ENCODE measurements around the gene ABCA7. TPM values are rescaled to one million over a fixed set of nuclear protein-coding genes. Genes with fewer than 3 reads are reported as not detected.

The ABCA7 gene
- total RNA-seq, 4 donors from 2014 or later = 15.5 to 58.7 (median 29.8) TPM

DNA sequence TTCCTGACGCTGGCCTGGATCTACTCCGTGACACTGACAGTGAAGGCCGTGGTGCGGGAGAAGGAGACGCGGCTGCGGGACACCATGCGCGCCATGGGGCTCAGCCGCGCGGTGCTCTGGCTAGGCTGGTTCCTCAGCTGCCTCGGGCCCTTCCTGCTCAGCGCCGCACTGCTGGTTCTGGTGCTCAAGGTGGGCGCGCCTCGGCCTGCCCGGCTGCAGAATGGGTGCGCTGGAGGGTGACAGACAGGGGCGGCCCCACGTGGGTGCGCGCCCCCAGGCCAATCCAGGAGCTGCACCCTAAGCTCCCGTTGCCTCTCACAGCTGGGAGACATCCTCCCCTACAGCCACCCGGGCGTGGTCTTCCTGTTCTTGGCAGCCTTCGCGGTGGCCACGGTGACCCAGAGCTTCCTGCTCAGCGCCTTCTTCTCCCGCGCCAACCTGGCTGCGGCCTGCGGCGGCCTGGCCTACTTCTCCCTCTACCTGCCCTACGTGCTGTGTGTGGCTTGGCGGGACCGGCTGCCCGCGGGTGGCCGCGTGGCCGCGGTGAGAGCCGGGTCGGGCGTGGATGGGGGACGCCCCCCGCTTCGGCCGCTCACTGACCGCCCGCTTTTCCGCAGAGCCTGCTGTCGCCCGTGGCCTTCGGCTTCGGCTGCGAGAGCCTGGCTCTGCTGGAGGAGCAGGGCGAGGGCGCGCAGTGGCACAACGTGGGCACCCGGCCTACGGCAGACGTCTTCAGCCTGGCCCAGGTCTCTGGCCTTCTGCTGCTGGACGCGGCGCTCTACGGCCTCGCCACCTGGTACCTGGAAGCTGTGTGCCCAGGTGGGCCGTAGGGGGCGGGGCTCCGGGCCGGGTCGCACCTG lies 7.2 kb downstream of the ABCA7 start:
- intact Hi-C loops (cut with DNase I) = no loop called here

DNA sequence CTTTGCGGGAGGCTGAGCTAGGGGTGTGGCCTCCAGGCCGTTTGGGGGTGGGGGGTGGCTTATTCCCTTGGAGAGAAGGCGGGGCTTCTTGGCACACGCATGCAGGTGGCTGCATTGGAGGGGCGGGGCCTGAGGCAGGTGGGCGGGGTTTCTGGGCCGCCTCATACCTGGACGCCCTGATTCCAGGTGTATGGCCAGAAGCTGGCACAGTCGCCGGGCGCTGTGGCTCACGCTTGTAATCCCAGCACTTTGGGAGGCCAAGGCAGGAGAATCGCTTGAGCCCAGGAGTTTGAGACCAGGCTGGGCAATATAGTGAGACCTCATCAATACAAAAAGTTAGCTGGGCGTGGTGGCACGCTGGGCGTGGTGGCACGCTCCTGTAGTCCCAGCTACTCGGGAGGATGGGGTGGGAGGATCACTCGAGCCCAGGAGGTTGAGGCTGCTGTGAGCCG lies 7.8 kb downstream of the ABCA7 start:
- Histone ChIP-seq H3K36me3 (no peaks in the 10 kb centered on the region), H3K9me3 (no peaks in the 10 kb centered on the region), H3K4me3 (replicated peaks in 1 of 3) (no peak overlapping the region), H3K27me3 (no peaks in the 10 kb centered on the region), H3K27ac (no peak overlapping the region), H3K4me1 (peaks cover 0 to 5% of the 10 kb centered on the region in 2 donors)
- TF ChIP-seq, protein P1, sequence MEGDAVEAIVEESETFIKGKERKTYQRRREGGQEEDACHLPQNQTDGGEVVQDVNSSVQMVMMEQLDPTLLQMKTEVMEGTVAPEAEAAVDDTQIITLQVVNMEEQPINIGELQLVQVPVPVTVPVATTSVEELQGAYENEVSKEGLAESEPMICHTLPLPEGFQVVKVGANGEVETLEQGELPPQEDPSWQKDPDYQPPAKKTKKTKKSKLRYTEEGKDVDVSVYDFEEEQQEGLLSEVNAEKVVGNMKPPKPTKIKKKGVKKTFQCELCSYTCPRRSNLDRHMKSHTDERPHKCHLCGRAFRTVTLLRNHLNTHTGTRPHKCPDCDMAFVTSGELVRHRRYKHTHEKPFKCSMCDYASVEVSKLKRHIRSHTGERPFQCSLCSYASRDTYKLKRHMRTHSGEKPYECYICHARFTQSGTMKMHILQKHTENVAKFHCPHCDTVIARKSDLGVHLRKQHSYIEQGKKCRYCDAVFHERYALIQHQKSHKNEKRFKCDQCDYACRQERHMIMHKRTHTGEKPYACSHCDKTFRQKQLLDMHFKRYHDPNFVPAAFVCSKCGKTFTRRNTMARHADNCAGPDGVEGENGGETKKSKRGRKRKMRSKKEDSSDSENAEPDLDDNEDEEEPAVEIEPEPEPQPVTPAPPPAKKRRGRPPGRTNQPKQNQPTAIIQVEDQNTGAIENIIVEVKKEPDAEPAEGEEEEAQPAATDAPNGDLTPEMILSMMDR (IDR thresholded peaks at IDR 0.05) = no peak
- TF ChIP-seq POLR2A (IDR thresholded peaks at IDR 0.05) = no peak
- WGBS, 2 donors = 86% methylated on average over 17 to 19 of the region's 20 CpGs
- DNase-seq = no peak
- intact Hi-C loops (cut with DNase I) = no loop called here

More for the DNA sequence above, 7.2 kb downstream of the ABCA7 start:
- DNase-seq = no peak
- Histone ChIP-seq H3K36me3 (no peaks in the 10 kb centered on the region), H3K4me3 (replicated peaks in 1 of 3) (no peak overlapping the region), H3K27me3 (no peaks in the 10 kb centered on the region), H3K27ac (no peak overlapping the region), H3K9me3 (no peaks in the 10 kb centered on the region), H3K4me1 (peaks cover 0 to 9% of the 10 kb centered on the region in 2 donors)
- TF ChIP-seq POLR2A (IDR thresholded peaks at IDR 0.05) = no peak
- TF ChIP-seq, protein P1 (IDR thresholded peaks at IDR 0.05) = no peak
- 87 to 89% methylated on average over 3 to 55 of the region's 77 CpGs for WGBS, 2 donors

DNA sequence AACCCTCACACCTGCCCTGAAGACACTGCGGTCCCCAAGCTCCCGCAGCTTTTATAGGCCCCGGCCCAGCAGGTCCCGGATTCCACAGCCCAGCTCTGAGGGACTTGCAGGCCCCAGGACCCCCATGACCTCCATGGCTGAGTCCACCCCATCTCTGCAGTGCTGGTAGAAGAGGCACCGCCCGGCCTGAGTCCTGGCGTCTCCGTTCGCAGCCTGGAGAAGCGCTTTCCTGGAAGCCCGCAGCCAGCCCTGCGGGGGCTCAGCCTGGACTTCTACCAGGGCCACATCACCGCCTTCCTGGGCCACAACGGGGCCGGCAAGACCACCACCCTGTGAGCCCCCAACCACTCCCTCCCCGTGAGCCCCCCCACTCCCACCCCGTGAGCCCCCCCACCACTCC lies 9.2 kb downstream of the ABCA7 start:
- TF ChIP-seq, protein P1 (IDR thresholded peaks at IDR 0.05) = no peak
- TF ChIP-seq POLR2A (IDR thresholded peaks at IDR 0.05) = no peak
- no peak for DNase-seq
- no peak overlapping the region for H3K27ac ChIP-seq
- no peaks in the 10 kb centered on the region for H3K36me3 ChIP-seq
- 99 to 100% methylated on average over 9 to 14 of the region's 17 CpGs for WGBS, 2 donors
- H3K27me3 ChIP-seq = no peaks in the 10 kb centered on the region
- no peaks in the 10 kb centered on the region for H3K4me1 ChIP-seq
- no peak overlapping the region for H3K4me3 ChIP-seq (replicated peaks in 1 of 3)
- no peaks in the 10 kb centered on the region for H3K9me3 ChIP-seq
- intact Hi-C loops (cut with DNase I) = no loop called here

DNA sequence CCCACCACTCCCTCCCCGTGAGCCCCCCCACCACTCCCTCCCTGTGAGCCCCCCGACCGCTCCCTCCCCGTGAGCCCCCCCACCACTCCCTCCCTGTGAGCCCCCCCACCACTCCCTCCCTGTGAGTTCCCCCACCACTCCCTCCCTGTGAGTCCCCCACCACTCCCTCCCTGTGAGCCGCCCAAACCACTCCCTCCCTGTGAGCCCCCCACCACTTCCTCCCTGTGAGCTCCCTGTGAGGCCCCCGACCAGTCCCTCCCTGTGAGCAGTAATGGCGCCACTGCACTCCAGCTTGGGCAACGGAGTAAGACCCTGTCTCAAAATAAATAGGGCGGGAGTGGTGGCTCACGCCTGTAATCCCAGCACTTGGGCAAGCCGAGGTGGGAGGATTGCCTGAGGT lies 9.9 kb downstream of the ABCA7 start:
- Histone ChIP-seq H3K9me3 (no peaks in the 10 kb centered on the region), H3K4me3 (replicated peaks in 1 of 3) (no peak overlapping the region), H3K4me1 (no peaks in the 10 kb centered on the region), H3K27me3 (no peaks in the 10 kb centered on the region), H3K27ac (no peak overlapping the region), H3K36me3 (no peaks in the 10 kb centered on the region)
- no peak for DNase-seq
- WGBS, 2 donors = 64 to 82% methylated on average over 4 to 7 of the region's 11 CpGs
- no peak for TF ChIP-seq POLR2A (IDR thresholded peaks at IDR 0.05)
- TF ChIP-seq, protein P1 (IDR thresholded peaks at IDR 0.05) = no peak
- intact Hi-C loops (cut with DNase I) = no loop called here
